Stimulated activated CD8-positive, alpha-beta memory T cell treated with anti-CD3 and anti-CD28 coated beads, Interleukin-7, amount 100 ng/mL, for 48 hours (primary cell): ENCODE data around the gene HELZ2.
"Not testable (repeated sequence)": the region's sequence is repeated elsewhere in the genome, so short reads cannot be mapped to it uniquely, and the experiment has no call there.

Source experiments
- DNase-seq, 2 donors: peaks; one replicate each; pipeline ENCODE4 v3.0.0-alpha.2; 2020; ENCODE audit warnings: low read depth in 1 of 2; ENCODE audit errors: extremely low read depth in 1 of 2

The HELZ2 gene

GRCh38 chr20:63579017-63579694 lies 5.1 kb upstream of the HELZ2 start:
- no peak for DNase-seq

- DNase-seq = no peak
Observed at GRCh38 chr20:63578224-63579016, 4.4 kb upstream of the HELZ2 start.

GRCh38 chr20:63577317-63577894 lies 3.4 kb upstream of the HELZ2 start:
- no peak for DNase-seq

- no peak for DNase-seq
Observed at GRCh38 chr20:63576311-63576710, 2.3 kb upstream of the HELZ2 start.

- DNase-seq = no peak
Observed at GRCh38 chr20:63574829-63575743, 1.0 kb upstream of the HELZ2 start.

- no peak for DNase-seq
Observed at GRCh38 chr20:63573647-63574131, 350 bp downstream of the HELZ2 start.

GRCh38 chr20:63572788-63573646 lies 1.0 kb downstream of the HELZ2 start:
- no peak for DNase-seq

GRCh38 chr20:63572071-63572787 lies 1.8 kb downstream of the HELZ2 start:
- DNase-seq = no peak

GRCh38 chr20:63571087-63571478 lies 3.0 kb downstream of the HELZ2 start:
- not testable (repeated sequence) for DNase-seq

GRCh38 chr20:63570281-63571086 lies 3.6 kb downstream of the HELZ2 start:
- DNase-seq = no peak

- no peak for DNase-seq
Observed at GRCh38 chr20:63568986-63569949, 4.8 kb downstream of the HELZ2 start.

GRCh38 chr20:63568170-63568981 lies 5.7 kb downstream of the HELZ2 start:
- DNase-seq = no peak

- DNase-seq = peak in 1 of 2 donors; percentile 54
Observed at GRCh38 chr20:63567386-63568169, 6.5 kb downstream of the HELZ2 start.

- DNase-seq = no peak
Observed at GRCh38 chr20:63567136-63567385, 7.0 kb downstream of the HELZ2 start.

GRCh38 chr20:63566395-63567135 lies 7.5 kb downstream of the HELZ2 start:
- DNase-seq = no peak
